BJ (cell line): ENCODE data around the gene TMEM184A. TPM values are rescaled to one million over a fixed set of nuclear protein-coding genes. Genes with fewer than 3 reads are reported as not detected.

ENCODE experiments used
- CTCF ChIA-PET: fragments of 350-600 bp; formaldehyde crosslinking; extraction: SDS; loops from one replicate; lab custom pipeline; 2021; ENCODE audit warnings: antibody characterized with exemption, inconsistent platforms; lab: Yijun Ruan, JAX
- POLR2A ChIA-PET: fragments of 300-600 bp; sonication (Branson Sonifier 250); formaldehyde crosslinking; extraction: SDS; loops from one replicate; lab custom pipeline; 2021; ENCODE audit warnings: antibody characterized with exemption; lab: Charles Lee
- DNase-seq: peaks from one replicate; pipeline ENCODE4 v3.0.0-alpha.2; 2011; ENCODE audit warnings: low read depth
- H3K27me3 ChIP-seq: 2 replicates; pipeline ENCODE4 v1.6.0; 2011; ENCODE audit warnings: low read length; ENCODE audit not compliant: control insufficient read depth, insufficient read depth
- H3K36me3 ChIP-seq: 2 replicates; pipeline ENCODE4 v1.5.1; 2011; ENCODE audit warnings: low read length; ENCODE audit not compliant: control insufficient read depth, insufficient read depth
- H3K4me3 ChIP-seq: 2 replicates; pipeline ENCODE4 v1.5.1; 2011; ENCODE audit warnings: low read depth, mild to moderate bottlenecking, control low read depth, low read length
- CTCF ChIP-seq: IDR thresholded peaks from 2 replicates; pipeline ENCODE4 v1.5.1; 2011; ENCODE audit warnings: low read depth, mild to moderate bottlenecking, control low read depth, inconsistent platforms, low read length, moderate library complexity; ENCODE audit not compliant: insufficient read depth
- polyA plus RNA-seq: library from polyadenylated mRNA; depleted of rRNA; stranded (reverse); fragments of >200 nt; gene quantifications from 2 replicates; pipeline ENCODE4 v1.2.3, GENCODE V29; 2011

TMEM184A gene
- polyA plus RNA-seq, 1 experiment = 1.3 TPM

DNA sequence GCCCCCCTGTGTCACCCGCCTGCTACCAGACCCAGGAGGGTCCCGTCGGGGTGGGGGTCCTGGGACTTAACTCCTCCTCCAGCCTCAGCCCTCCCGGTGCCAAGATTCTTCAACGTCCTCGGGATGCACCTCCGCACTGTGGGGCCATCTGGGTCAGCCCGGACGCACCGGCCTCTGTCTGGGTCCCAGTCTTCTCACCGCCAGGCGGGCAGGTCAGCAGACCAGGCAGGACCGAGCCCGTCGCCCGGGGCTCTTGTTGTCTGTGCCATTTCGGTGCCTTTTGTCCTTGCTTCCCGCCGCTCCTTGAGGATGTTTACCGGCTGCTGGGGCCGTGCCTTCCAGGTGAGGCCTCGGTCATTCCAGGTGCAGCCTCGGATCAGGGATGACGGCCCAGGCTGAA, 46.0 kb upstream of the TMEM184A start:
- no peaks in the 10 kb centered on the region for H3K36me3 ChIP-seq

DNA sequence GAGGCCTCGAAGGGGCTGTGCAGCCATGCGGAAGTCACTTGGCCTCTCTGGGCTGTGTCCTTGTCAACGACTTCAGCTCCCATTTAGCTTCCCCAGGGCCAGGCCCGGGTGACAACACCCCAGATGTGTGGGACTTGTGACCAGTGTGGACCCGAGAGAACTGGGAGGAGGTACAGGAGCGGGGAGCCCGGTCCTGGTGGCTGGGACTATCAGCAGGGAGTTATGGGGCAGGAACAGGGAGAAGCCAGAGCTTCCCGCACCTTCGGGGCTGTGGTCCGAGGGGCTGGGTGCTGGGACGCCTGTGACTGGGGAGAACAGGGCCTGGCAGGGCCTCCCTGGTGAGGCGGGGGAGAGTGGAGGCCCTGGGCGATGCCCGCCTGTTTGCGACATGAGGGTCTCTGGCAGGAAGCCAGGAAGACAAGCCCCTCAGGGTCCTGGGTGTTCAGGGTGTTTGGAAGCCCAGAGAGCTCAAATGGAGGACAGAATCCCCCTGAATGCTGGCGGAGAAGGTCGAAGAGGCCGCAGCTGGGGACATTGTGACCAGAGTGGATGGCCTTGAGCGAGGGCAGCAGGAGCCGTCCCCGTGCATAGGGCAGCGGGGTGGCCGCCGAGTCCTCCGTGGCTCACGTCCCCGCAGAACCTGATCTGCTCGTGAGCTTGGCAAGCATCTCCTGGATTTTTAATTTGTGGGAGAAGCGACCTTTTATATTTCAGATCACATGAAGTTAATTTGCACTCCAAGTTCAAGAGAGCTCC, 43.8 kb upstream of the TMEM184A start:
- Histone ChIP-seq H3K36me3 (no peaks in the 10 kb centered on the region), H3K4me3 (no peak overlapping the region), H3K27me3 (peaks cover 3% of the 10 kb centered on the region)
- DNase-seq = no peak
- TF ChIP-seq CTCF = no peak
- CTCF ChIA-PET = no interaction called here
- POLR2A ChIA-PET = no interaction called here

More for the DNA sequence above, 46.0 kb upstream of the TMEM184A start:
- no peak for TF ChIP-seq CTCF
- Histone ChIP-seq H3K4me3 (no peak overlapping the region), H3K27me3 (peaks cover 5% of the 10 kb centered on the region)
- ChIA-PET CTCF (interaction anchor here (1.0 kb wide), 1 partner anchor 311 kb away, joined by 3 read pairs; no protein-coding TSS in a partner anchor), POLR2A (no interaction called here)
- no peak for DNase-seq

DNA sequence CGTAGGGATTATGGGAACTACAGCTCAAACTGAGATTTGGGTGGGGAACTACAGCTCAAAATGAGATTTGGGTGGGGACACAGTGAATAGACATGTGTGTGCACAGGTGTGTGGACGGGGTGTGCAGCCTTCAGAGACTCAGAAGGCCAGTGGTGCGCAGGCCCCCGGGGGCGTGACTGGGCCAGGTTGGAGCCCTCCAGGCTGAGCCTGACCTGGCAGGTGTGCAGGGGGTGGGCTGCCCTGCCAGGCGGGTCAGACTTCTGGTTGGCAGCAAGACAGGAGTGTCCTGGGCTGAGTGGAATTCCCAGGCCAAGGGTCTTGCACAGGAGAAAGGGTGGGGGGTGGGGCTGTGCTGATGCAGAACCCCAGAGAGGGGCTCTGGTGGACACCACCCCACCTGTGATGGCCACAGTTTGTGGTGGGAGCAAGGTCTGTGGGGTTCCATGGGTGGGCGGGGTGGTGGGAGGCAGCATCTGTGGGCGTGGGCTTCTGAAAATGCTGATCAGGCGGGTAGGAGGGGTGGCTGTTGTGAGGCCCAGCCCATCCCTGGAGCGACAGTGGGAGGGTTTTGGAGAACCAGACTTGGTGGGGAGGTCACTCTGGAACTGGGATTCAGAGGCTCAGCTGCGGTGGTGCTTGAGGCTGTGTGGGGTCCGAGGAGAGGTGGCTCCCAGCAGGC, 43.1 kb upstream of the TMEM184A start:
- POLR2A ChIA-PET = no interaction called here
- TF ChIP-seq CTCF = no peak
- Histone ChIP-seq H3K27me3 (peaks cover under 1% of the 10 kb centered on the region), H3K4me3 (no peak overlapping the region), H3K36me3 (no peaks in the 10 kb centered on the region)
- no peak for DNase-seq
- CTCF ChIA-PET = interaction anchor here (1.1 to 1.3 kb wide), 2 partner anchors 13 to 20 kb away, joined by 3 to 6 read pairs; no protein-coding TSS in a partner anchor

GRCh38 chr7:1598286-1598685, 42.3 kb upstream of the TMEM184A start:
- ChIA-PET CTCF (interaction anchor here (1.0 to 1.3 kb wide), 4 partner anchors 12 to 611 kb away, joined by 3 to 6 read pairs (median 3); no protein-coding TSS in a partner anchor), POLR2A (no interaction called here)
- Histone ChIP-seq H3K27me3 (no peaks in the 10 kb centered on the region; the same call in none of the 2 replicates), H3K4me3 (no peak overlapping the region), H3K36me3 (no peaks in the 10 kb centered on the region)
- no peak for DNase-seq
- no peak for TF ChIP-seq CTCF

DNA sequence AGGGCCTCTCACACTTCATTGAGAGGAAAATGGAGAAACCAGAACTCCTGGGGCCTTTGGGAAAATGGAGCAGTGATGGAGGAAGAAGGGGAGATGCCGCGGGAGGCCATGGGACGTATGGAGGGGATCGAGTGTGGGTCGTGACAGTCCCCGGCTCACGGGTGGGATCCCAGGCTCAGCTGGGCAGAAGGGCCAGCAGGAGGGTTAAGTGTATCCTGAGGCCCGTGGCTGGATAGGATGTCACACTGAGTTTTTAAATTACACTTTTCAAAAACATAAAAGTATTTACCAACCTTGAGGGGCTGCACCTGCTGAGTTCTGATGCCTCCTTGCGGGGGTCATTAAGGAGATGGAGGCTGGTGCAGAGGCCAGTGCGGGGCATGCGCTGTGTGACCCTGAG, 41.8 kb upstream of the TMEM184A start:
- ChIA-PET CTCF (interaction anchor here (1.0 to 1.1 kb wide), 3 partner anchors 11 to 611 kb away, joined by 3 read pairs; no protein-coding TSS in a partner anchor), POLR2A (no interaction called here)
- peaks cover 3% of the 10 kb centered on the region for H3K27me3 ChIP-seq
- DNase-seq = no peak
- H3K36me3 ChIP-seq = no peaks in the 10 kb centered on the region
- no peak overlapping the region for H3K4me3 ChIP-seq
- no peak for TF ChIP-seq CTCF
